Stimulated activated CD8-positive, alpha-beta memory T cell treated with anti-CD3 and anti-CD28 coated beads, Interleukin-4, amount 100 ng/mL, for 48 hours (primary cell): Measurements from ENCODE around the gene ACADS.

Experiments
- DNase-seq: peaks from one replicate; pipeline ENCODE4 v3.0.0-alpha.2; 2020

Gene ACADS, protein sequence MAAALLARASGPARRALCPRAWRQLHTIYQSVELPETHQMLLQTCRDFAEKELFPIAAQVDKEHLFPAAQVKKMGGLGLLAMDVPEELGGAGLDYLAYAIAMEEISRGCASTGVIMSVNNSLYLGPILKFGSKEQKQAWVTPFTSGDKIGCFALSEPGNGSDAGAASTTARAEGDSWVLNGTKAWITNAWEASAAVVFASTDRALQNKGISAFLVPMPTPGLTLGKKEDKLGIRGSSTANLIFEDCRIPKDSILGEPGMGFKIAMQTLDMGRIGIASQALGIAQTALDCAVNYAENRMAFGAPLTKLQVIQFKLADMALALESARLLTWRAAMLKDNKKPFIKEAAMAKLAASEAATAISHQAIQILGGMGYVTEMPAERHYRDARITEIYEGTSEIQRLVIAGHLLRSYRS

DNA sequence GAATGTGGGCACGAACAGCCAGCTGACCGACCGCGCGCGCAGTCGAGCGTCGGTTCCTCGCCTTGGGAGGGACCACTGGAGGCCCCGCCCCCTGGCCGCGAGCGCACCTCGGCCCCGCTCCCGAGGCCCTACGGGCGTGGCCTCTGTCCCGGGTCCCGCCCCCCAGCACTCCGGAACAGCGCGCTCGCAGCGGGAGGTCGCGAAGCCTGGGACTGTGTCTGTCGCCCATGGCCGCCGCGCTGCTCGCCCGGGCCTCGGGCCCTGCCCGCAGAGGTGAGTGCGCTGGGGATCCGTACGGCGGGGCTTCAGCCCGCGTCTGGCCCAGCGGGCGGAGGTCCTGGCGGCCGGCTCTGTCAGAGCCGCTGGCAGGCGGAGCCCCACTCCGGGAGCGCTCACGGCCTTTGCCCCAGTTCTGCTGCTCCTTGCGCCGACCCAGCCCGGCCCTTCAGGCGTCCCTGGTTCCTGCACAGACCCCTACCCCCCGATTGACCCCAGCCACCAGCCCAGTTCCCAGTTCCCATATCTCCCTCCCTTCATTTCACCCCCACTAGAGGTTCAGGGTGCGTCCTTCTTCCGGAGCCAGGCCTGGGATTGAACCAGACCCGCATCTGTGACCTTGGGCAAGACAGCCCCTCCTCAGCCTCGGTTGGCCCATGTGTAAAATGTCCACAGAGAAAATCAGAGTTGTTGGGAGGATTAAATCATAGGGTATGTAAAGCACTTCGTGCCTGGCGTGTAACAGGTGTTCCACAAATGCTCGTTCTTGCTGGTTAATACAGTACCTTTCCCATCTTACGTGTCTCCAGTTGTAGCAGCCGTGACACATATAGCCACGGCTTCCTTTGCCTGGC is at the start of gene ACADS:
ACADS (plus strand) TSS at position 168 of the 851 bp plus-strand sequence; CDS start at position 228, 60 bp downstream.
- DNase-seq, result peak; percentile 94

- DNase-seq, result peak; percentile 46
These were observed 47.7 kb upstream of the ACADS start for GRCh38 chr12:120677765-120678473.

- no peak for DNase-seq
These were observed 47.1 kb upstream of the ACADS start for GRCh38 chr12:120678572-120678971.

DNA sequence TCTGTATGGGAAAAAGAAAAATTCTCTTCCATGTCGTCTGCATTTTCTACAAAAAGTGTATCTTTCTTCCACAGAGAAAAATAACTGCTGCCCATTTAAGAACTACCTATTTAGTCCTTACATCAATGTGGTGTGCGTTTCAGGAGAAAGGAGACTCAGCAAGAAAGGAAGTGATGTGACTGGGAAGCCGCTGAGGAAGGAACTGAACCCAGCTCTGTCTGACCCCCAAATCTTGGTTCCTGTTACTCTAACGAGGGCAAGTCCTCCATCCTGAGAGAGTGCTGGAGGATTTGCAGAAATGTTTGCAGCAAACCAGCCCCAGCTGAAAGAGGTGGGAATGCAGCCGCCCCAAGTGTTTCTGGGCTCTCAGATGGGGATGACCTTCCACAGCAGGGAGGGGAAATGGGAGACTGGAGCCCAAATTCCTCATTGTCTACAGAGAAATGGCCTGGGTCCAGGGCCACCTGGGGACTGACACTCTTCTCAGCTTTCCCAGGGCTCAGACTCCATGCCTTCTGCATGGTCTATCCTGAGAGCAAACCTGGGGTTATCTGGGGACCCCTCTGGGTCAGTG is 45.4 kb upstream of the ACADS start:
- DNase-seq, result no peak

DNA sequence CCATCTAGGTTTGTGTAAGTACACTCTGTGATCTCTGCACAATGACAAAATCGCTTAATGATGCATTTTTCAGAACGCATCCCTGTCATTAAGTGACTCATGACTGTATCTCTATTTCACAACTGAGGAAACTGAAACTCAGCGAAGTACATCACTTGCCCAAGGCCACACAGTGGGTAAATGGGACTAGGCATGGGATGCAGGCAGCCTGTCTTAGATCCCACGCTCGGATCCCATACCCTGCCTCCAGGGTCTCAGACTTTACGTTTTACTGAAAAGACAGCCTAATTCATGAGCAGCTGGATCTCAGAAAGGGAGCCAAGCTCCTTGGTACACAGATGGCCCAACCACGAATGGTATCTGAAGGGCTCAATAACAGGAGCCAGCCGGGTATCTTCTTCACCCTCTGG is 41.1 kb upstream of the ACADS start:
- peak; percentile 40 for DNase-seq

DNA sequence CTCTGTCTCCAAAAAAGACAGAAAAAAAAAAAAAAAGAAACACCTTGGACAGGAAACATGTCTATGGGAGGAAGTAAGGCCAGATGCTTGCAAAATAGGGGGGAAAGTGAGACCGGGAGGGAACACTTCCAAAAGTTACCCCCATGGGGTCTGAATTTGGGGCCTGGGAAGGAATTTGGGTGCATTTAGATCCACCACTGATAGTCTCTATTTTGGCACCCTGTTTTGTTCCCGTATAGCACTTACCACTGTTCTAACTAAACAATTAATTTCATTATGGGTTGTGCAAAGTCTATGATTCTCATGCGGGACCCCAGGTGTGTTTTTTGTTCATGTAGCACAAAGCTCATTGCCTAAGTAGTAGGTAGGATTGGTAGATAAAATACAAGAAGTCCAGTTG is 40.1 kb upstream of the ACADS start:
- DNase-seq, result no peak

GRCh38 chr12:120686151-120686689 is 39.4 kb upstream of the ACADS start:
- DNase-seq, result peak; percentile 98

- peak; percentile 99 for DNase-seq
These were observed 38.7 kb upstream of the ACADS start, which contains the start of gene MLEC for GRCh38 chr12:120686690-120687577. TSS of gene MLEC (plus strand) at chr12:120687149. CDS start at chr12:120687297, 148 bp downstream.

DNA sequence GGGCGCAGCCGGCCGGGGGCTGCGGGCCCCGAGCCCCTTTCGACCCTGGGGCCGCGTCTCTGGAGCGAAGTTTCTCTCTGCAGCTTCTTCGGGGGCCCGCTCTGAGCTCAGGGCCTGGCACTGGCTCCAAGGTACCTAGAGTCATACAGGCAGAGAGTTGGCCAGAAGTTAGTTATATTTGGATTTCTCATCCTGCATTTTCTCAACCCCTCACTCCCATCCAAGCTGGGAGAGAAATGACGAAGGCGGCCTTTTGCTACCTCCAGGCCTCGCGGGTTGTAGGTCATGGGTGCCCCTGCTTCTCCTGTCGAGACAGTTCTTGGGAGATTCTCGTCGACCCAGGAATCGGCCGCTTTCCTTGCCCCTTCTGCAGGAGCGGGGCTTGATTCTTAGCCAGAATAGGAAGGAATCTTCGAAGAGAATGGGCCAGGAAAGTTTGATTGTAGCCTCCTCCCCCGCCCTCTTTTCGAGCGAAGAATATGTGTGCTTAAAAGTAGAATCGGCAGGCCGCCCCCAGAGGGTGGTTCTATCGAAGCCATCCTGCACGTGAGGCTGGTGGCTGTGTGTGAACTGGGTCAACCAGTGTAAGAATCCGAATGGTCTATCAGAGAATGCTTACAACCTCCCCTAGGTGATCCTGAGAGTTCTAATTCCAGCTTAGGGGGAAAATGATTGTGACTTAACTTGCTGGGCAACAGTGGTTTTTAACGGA is 37.9 kb upstream of the ACADS start:
- peak; percentile 56 for DNase-seq

DNA sequence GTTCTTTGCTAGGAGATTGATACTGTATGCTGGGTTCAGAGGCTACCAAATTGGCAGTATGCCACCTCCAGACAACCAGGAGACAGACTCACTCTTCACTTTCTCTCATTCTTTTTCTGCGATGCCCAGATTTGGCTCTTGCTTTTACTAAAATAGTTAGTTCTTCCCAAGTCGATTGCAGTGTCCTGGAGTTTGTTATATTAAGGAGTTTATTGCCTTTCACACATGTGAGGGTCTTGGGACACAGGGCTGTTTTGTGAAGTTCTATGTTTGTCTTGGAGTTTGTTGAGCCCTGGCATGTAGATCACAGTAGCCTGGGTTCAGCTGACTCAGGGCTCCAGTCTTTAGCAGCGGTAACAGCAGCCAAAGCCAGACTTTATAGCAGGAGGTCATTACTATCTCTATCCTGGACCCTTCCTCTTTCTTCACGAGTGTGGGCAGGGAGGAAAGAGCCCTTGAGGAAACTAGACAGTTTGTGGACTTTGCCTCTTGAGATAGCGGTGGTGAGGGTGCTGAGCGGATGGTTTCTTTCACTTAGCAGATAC is 37.0 kb upstream of the ACADS start:
- no peak for DNase-seq

GRCh38 chr12:120689397-120690082 is 36.1 kb upstream of the ACADS start:
- DNase-seq, result no peak

DNA sequence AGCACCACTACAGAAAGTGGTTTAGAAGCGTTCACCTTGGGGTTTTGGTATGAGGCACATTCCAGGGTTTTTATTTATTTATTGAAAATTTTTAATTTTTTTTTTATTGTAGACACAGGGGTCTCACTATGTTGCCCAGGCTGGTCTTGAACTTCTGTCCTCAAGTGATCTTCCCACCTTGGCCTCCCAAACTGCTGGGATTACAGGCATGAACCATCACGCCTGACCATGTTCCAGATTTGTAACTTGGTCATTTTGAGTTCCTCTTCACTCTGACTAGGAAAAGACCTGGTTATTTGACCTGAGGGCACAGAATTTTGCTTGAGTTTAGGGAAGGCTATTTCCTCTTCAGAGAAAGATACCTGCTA is 35.6 kb upstream of the ACADS start:
- DNase-seq, result no peak

DNA sequence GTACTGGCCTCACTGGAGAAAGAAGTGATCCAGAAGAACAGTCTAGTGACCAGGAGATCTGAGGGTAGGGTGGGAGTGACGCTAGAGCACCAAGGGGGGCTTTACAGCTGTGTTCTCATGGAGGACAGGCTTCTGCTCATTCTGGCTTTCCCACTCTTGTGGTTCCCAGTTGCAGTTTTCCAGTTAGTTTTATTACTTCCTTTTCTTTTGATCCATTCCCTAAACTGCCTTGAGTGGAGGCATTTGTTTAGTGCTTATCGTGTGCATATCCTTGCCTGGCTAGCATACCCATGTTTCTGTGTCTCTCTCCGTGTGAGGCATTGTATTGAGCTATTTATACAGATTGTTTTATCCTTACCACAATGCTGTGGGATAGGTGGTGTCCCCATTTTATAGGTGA is 34.6 kb upstream of the ACADS start:
- DNase-seq, result no peak

GRCh38 chr12:120692524-120693033 is 33.0 kb upstream of the ACADS start:
- DNase-seq, result no peak

GRCh38 chr12:120693848-120694247 is 31.8 kb upstream of the ACADS start:
- DNase-seq, result no peak

DNA sequence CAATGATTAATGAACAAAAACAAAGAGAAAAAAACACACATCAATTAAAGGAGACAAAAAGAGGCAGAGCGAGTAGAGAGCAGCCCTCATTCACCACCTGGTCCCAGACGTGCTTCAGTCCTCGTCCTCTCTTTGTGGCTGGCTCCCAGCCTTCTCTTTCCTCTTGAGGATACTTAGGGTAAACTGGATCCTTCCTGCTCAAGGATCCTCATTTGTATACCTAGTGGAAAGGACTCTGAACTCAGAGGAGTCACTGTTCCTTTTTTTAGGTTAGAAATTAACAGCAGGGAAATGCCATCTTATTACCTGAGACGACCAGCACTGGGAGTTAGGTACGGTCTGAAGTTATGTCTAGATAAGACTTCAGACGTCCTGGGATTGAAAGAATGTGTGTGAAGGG is 29.0 kb upstream of the ACADS start:
- DNase-seq, result no peak

GRCh38 chr12:120697344-120697743 is 28.3 kb upstream of the ACADS start:
- DNase-seq, result no peak

- DNase-seq, result no peak
These were observed 27.0 kb upstream of the ACADS start for GRCh38 chr12:120698665-120699064.

DNA sequence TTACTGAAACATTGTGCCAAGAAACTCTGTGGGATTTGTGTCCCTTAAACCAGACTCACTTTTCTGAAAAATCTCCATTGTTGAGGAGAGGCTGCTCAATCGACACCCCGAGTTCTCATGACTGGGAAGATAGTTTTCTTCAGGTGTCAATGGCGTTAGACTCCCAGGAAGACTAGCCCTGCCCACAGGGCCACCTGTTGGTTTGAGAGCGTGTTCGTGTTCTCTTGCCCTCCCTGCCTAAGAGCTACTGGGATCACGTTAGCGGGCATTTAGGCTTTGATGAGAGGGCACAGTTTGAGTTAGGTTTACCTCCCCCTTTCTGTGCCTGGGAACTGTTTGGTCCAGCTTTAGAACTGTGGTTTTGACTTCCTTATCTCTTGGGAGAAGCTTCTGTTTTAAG is 26.1 kb upstream of the ACADS start:
- DNase-seq, result no peak

GRCh38 chr12:120700886-120701285 is 24.7 kb upstream of the ACADS start:
- no peak for DNase-seq
